ENCODE results near the gene SLC2A14.
"Not testable (repeated sequence)": the region's sequence is repeated elsewhere in the genome, so short reads cannot be mapped to it uniquely, and the experiment has no call there.

Gene SLC2A14

GRCh38 chr12:7868391-7868790 lies 4.3 kb downstream of the SLC2A14 start:
- DNase-seq, result no peak

- DNase-seq, result no peak
These were observed 8.0 kb downstream of the SLC2A14 start for GRCh38 chr12:7864601-7865150.

GRCh38 chr12:7862814-7863348 lies 9.8 kb downstream of the SLC2A14 start:
- DNase-seq, result not testable (repeated sequence)

- not testable (repeated sequence) for DNase-seq
These were observed 10.4 kb downstream of the SLC2A14 start for GRCh38 chr12:7862301-7862700.

- no peak for DNase-seq
These were observed 13.2 kb downstream of the SLC2A14 start for GRCh38 chr12:7859552-7859951.

- DNase-seq, result no peak
These were observed 14.7 kb downstream of the SLC2A14 start for GRCh38 chr12:7857971-7858370.

- DNase-seq, result no peak
These were observed 16.2 kb downstream of the SLC2A14 start for GRCh38 chr12:7856516-7856915.

GRCh38 chr12:7853557-7853956 lies 19.2 kb downstream of the SLC2A14 start:
- DNase-seq, result no peak

GRCh38 chr12:7851622-7852081 lies 21.1 kb downstream of the SLC2A14 start:
- not testable (repeated sequence) for DNase-seq

- not testable (repeated sequence) for DNase-seq
These were observed 22.6 kb downstream of the SLC2A14 start for GRCh38 chr12:7850099-7850498.

GRCh38 chr12:7848098-7848422 lies 24.7 kb downstream of the SLC2A14 start:
- DNase-seq, result not testable (repeated sequence)

GRCh38 chr12:7847226-7848097 lies 25.3 kb downstream of the SLC2A14 start:
- DNase-seq, result not testable (repeated sequence)

- no peak for DNase-seq
These were observed 28.6 kb downstream of the SLC2A14 start for GRCh38 chr12:7844116-7844515.

- DNase-seq, result not testable (repeated sequence)
These were observed 29.1 kb downstream of the SLC2A14 start for GRCh38 chr12:7843583-7843982.

GRCh38 chr12:7843149-7843548 lies 29.6 kb downstream of the SLC2A14 start:
- DNase-seq, result not testable (repeated sequence)

GRCh38 chr12:7842444-7842843 lies 30.3 kb downstream of the SLC2A14 start:
- not testable (repeated sequence) for DNase-seq

- DNase-seq, result not testable (repeated sequence)
These were observed 32.9 kb downstream of the SLC2A14 start for GRCh38 chr12:7839848-7840247.

- not testable (repeated sequence) for DNase-seq
These were observed 33.5 kb downstream of the SLC2A14 start for GRCh38 chr12:7839226-7839625.

GRCh38 chr12:7837366-7837765 lies 35.3 kb downstream of the SLC2A14 start:
- DNase-seq, result no peak

GRCh38 chr12:7835766-7836165 lies 36.9 kb downstream of the SLC2A14 start:
- DNase-seq, result no peak

- DNase-seq, result no peak
These were observed 37.6 kb downstream of the SLC2A14 start for GRCh38 chr12:7835116-7835515.

GRCh38 chr12:7834701-7835100 lies 38.0 kb downstream of the SLC2A14 start:
- DNase-seq, result no peak

- no peak for DNase-seq
These were observed 38.9 kb downstream of the SLC2A14 start for GRCh38 chr12:7833831-7834230.

GRCh38 chr12:7833201-7833600 lies 39.5 kb downstream of the SLC2A14 start:
- not testable (repeated sequence) for DNase-seq
